Measurements from ENCODE around the gene GRIK3.

Gene GRIK3

GRCh38 chr1:37042506-37042905 lies 8.2 kb upstream of the GRIK3 start:
- DNase-seq = no peak

DNA sequence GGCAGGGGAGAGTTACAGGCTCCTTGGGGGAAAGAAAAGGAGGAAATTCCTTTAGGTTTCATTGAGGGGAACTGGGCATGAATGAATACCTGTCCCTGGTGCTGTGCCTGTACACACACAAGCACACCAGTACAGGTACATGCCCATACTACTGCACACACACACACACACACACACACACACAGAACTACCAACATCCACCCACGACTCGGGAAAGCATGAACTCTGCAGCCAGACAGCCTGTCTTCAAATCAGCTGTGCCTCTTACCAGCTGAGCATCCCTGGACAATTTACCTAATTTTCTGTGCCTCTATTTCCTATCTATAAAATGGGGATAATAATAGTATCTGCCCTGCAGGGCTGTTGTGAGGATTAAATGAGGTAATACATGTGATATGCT lies 7.2 kb upstream of the GRIK3 start:
- no peak for DNase-seq

DNA sequence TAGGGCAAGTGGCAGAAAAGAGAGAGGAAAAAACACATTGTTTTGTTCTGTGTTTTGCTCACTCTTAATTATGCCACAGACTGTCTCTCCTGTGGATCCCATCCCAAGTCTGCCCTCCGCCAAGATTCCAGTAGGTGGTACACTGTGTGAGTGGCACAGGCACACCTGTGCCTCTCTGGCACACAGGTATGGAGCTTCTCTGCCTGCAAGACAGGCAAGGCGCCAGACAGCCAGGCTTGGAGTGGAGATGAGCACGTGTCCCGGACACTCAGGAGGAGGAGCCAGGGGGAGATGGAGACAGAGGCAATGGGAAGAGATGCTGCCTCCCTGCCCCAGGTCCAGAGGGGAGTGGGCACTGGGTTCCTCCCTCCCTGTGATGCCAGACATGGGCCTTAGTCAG lies 6.5 kb upstream of the GRIK3 start:
- no peak for DNase-seq

GRCh38 chr1:37040261-37040660 lies 5.9 kb upstream of the GRIK3 start:
- DNase-seq = no peak

- no peak for DNase-seq
Measured at GRCh38 chr1:37038227-37039093, 4.1 kb upstream of the GRIK3 start.

GRCh38 chr1:37037690-37038089 lies 3.4 kb upstream of the GRIK3 start:
- DNase-seq = no peak

- DNase-seq = no peak
Measured at GRCh38 chr1:37036667-37037053, 2.3 kb upstream of the GRIK3 start.

GRCh38 chr1:37035796-37036666 lies 1.7 kb upstream of the GRIK3 start:
- no peak for DNase-seq

DNA sequence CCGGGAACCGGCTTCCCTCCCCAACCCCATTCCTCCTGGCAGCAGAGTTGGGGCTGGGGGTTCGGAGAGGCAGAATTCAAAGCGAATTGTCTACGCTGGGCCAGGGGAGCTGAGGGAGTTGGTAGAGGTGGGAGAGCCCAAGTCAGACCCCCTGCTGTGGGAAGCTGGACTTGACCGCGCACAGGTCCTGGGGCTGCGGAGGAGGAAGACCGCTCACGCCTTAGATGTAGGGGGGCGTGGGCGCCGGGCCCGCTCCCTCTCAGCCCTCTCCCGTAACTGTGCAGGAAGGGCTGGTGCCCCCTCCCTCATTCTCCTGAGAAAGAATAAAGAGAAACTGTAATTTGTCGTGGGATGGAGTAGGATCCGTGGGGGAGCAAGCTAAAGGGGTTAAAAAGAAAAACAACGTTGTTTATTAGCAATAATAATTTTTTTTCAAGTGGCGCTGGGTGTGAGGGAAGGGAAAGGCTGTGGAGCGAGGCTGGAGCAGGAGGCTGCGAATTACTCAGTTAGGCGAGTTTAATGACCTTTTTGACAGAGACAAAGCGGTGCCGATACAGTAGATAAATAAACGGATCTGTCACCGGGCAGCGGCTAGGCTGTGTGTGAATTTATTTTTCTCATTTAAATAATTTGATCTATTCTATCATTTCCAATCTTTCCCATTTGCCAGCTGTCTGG lies 838 bp upstream of the GRIK3 start:
- DNase-seq = no peak

DNA sequence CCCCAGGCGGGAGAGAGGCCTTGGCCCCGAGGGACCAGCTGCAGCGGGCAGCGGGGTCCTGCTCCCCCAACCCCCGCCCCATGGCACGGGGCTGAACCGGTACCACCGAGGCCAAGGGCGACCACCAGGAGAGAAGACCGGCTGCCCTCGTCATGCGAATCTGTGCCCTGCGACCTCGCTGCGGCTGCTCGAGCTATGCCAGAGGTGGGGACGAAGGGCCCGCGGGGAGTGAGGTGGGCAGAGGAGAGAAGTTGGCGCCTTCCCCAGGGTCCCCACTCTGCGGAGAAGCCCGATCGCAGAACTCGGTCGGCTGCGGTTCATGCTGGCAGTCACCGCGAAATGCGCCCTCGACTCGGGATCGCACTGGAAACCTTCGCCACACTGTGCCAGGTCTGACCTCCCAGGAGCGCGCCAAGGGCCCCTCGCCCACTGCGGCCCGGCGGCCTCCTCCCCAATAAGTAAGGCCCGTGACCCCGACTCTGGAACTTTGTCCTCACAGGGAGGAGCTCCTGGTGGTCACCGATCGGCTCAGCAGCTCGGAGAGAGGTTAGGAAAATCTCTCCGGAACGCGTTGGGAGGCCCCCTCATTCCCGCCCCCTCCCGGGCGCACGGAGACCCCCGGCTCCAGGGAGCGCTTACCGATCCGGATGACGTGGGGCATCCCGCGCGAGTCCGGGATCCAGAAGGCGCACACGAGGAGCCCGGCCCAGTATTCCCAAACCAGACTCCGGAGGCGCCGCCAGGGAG lies 787 bp downstream of the GRIK3 start:
- DNase-seq = no peak

- DNase-seq = no peak
Measured at GRCh38 chr1:37032660-37033354, 1.5 kb downstream of the GRIK3 start.

- no peak for DNase-seq
Measured at GRCh38 chr1:37031871-37032270, 2.4 kb downstream of the GRIK3 start.

DNA sequence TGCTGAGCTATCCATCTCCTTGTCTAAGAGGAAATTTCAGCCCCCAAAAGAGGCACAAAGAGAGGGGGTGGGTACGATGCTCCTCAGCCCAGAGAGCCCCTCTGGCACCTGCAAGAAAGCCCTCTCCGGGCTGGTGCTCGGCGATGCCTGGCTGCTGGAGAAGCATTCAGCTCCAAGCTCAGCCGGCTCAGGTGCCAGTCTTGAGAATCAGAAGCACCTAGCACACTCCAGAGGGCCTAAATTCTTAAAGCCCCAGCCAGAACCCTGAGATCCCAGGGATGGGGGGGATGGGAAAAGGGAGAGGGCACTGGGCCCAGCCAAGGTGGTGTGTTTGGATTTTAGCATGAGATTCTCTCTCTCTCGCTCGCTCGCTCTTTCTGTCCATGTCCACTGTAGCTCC lies 2.9 kb downstream of the GRIK3 start:
- no peak for DNase-seq

DNA sequence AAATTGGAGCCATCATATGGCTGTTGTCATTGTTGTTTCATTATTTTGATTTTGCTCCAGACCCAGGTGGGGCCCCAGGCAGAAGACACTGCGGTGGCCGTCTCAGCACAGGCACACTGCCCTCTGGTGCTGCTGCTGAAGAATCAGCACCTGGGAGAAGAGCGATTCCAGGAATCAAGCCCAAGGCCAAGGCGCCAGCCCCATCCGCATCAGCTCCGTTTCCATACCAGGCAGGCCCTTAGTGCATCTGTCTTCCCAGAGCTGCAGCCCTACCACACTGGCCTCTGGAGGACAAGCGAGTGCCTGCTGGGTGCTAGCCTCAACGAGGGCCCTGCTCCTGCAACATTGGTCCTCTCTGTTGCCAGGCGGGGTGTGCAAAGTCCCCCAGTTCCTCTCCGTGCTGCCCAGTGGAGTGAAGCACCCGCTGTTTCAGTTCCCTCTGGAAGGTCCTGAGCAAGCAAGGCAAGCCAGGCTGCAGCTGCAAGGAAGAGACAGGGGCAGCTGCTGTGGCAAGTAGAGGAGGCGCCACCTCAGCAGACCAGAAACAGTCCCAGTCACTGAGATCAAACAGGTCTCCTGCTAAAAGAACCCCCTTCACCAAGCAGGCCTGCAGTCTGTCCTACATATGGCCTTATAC lies 5.2 kb downstream of the GRIK3 start:
- DNase-seq = no peak

GRCh38 chr1:37021502-37021901 lies 12.8 kb downstream of the GRIK3 start:
- DNase-seq = no peak

GRCh38 chr1:37020653-37021277 lies 13.6 kb downstream of the GRIK3 start:
- no peak for DNase-seq

DNA sequence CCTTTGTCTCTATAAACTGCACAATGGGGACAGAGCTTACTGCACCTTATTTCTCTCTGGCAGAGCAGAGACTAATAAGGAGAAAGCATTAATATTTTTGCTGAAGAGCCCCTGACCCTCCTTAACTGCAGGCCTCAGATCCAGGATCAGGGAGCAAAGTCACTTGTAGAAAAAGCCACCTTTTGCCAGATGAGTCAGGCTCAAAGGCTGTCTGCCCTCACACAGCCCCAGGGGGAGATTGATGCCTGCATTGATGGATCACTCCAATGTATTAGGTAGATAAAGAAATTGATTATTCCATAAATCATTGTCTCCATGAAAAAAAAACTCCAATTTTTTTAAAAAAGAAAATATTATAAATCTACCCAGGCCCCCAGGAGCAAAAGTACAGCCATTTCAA lies 15.8 kb downstream of the GRIK3 start:
- DNase-seq = no peak

DNA sequence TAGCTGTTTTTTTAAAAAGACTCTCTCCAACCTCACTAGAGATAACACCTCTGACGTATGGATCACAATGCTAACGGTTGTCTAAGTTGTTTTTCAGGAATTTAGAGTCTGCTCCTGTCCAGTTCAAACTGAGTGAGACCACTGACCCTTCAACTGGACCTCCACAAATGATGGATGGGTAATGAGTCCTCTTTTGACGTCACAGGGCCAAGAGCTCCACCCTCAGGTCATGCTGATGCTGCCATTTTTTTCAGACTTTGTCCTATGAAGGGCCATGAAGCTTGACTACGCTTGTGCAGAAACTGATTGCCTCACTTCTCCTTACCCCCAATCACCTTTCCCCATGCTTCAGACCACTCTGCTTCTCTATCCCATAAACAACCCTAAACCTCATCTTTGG lies 16.6 kb downstream of the GRIK3 start:
- DNase-seq = no peak

GRCh38 chr1:37016121-37016520 lies 18.2 kb downstream of the GRIK3 start:
- DNase-seq = no peak

- no peak for DNase-seq
Measured at GRCh38 chr1:37015713-37016112, 18.6 kb downstream of the GRIK3 start.

DNA sequence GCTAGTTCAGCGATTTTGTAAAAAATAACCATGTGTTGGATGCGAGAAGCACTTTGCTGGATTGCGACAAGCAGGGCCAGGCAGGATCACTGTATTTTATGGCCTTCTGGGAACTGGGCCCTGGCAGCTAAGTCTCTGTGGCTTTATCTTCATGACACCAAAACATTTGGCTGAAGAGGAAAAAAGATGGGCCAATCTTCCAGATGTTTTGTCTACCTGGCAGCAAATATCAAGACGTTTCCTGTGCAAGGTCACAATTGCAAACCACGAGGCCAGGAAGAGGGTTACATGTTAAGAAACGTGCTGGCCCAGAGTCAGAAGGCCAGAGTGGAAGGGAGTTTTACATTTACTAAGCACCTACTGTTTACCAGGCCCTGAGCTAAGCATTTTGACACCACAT lies 22.1 kb downstream of the GRIK3 start:
- DNase-seq = no peak
